Measurements from ENCODE around the gene DGKQ.
"Not testable (repeated sequence)": the region's sequence is repeated elsewhere in the genome, so short reads cannot be mapped to it uniquely, and the experiment has no call there.

DNA sequence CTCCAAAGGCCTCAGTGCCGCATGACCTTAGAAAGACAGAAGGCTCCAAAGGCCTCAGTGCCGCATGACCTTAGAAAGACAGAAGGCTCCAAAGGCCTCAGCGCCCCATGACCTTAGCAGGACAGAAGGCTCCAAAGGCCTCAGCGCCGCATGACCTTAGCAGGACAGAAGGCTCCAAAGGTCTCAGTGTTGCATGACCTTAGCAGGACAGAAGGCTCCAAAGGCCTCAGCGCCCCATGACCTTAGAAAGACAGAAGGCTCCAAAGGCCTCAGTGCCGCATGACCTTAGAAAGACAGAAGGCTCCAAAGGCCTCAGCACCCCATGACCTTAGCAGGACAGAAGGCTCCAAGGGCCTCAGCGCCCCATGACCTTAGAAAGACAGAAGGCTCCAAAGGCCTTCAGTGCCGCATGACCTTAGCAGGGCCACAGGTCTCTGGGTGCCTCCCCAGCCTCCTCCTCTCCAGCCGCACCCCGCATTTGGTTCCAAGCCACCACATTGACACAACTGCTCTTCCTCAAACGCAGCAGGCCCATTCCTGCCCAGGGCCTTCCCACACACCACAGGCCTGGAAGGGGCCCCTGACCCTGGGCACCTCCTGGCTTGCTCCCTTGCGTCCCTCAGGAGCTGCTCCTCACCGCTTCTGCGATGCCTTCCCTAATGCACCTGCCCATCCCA lies 54.2 kb downstream of the DGKQ start:
- TF ChIP-seq, protein P1, sequence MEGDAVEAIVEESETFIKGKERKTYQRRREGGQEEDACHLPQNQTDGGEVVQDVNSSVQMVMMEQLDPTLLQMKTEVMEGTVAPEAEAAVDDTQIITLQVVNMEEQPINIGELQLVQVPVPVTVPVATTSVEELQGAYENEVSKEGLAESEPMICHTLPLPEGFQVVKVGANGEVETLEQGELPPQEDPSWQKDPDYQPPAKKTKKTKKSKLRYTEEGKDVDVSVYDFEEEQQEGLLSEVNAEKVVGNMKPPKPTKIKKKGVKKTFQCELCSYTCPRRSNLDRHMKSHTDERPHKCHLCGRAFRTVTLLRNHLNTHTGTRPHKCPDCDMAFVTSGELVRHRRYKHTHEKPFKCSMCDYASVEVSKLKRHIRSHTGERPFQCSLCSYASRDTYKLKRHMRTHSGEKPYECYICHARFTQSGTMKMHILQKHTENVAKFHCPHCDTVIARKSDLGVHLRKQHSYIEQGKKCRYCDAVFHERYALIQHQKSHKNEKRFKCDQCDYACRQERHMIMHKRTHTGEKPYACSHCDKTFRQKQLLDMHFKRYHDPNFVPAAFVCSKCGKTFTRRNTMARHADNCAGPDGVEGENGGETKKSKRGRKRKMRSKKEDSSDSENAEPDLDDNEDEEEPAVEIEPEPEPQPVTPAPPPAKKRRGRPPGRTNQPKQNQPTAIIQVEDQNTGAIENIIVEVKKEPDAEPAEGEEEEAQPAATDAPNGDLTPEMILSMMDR (IDR thresholded peaks at IDR 0.05; ENCODE audit: low read depth, low read length), result not testable (repeated sequence)
- TF ChIP-seq EZH2phosphoT487 (IDR thresholded peaks at IDR 0.05; ENCODE audit: low read depth), result not testable (repeated sequence)
